K562 treated with DMSO at 1 percent for 12 hours (cell line): ENCODE results near the gene TRMO. TPM values are rescaled to one million over a fixed set of nuclear protein-coding genes. Genes with fewer than 3 reads are reported as not detected.

Source experiments
- total RNA-seq: library from RNA; unstranded; fragments of 300-600 nt; gene quantifications from 2 replicates; pipeline ENCODE4 v1.2.3, GENCODE V29; 2022; ENCODE audit not compliant: insufficient read depth

Gene TRMO
- 6.8 and 9.2 TPM in 2 replicates for total RNA-seq

GRCh38 chr9:97921959-97922724, at the start of gene TRMO:
TRMO (minus strand) TSS chr9:97922500; CDS start chr9:97922493, 7 bp downstream.

GRCh38 chr9:97938081-97938644, 15.9 kb upstream of the TRMO start, which contains the start of gene HEMGN:
HEMGN (minus strand) TSS chr9:97938172; CDS start chr9:97938136, 36 bp downstream.

Other genes starting within 250 kb of the TRMO start
- 7.6 and 20.4 TPM in 2 replicates for gene XPA, start 225.2 kb downstream of the TRMO start, total RNA-seq
- gene FOXE1, start 69.3 kb downstream of the TRMO start, total RNA-seq: not detected in 2 replicates
- gene HEMGN, start 15.7 kb upstream of the TRMO start, total RNA-seq: 5.8 and 9.7 TPM in 2 replicates
- gene ANP32B, start 60.8 kb upstream of the TRMO start, total RNA-seq: 386 and 416 TPM in 2 replicates
- gene NANS, start 134.2 kb upstream of the TRMO start, total RNA-seq: 330 and 356 TPM in 2 replicates
- 4.6 and 16.9 TPM in 2 replicates for gene TRIM14, start 196.7 kb upstream of the TRMO start, total RNA-seq